Measurements from ENCODE around the gene TMEM207.

The TMEM207 gene

DNA sequence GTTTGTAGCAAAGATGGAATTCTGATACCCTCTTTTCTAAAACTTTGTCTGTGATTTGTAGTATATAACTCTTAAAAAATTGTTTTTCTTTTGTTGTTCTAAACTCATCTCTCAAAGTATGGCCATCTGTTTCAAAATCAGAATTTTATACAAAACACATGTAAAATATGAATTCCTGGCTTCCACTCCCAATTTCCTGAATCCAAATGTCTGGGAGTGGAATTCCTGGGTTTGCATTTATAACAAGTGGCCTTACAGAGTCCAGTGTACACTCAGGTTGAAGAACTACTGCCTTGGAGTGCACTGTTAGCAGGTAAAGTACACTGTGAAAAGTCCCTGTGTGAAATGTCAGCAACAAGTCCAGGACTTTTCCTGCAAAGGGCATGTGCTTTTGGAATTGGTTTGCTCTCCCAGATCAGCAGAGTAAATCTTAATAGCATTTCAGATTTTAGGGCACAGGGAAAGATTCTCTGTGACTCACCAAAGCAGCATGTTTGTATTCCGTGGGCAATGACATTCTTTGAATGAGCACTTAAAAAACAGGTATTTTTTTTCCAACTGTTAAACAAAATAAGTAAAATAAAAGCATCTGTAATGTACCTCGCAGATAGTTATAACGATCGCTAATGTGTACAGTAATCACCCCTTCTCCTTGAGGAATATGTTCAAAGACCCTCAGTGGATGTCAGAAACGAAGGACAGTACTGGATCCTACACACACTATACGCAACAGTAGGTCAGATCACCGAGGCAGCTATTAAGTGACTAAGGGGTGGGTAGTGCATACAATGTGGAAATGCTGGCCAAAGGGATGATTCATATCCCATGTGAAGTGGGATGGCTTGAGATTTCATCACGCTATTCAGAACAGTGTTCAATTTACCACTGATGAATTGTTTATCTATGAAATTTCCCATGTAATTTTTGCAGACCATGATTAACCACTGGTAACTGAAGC lies 63.7 kb downstream of the TMEM207 start:
- H3K27ac ChIP-seq (replicated peaks): no peak overlapping the region
- peak in 1 of 2 experiments; percentile 31 for DNase-seq (ENCODE audit: low read depth in 1 of 2, low spot score in 1 of 2)
- H3K27me3 ChIP-seq (ENCODE audit: insufficient read depth, poor library complexity, severe bottlenecking): no peaks in the 10 kb centered on the region
- H3K4me3 ChIP-seq (replicated peaks; ENCODE audit: insufficient read depth, low read length): no peak overlapping the region
- TF ChIP-seq CTCF (IDR thresholded peaks at IDR 0.05; ENCODE audit: insufficient read depth, low read length) (no peak), POLR2AphosphoS5 (IDR thresholded peaks at IDR 0.05; ENCODE audit: low read depth) (no peak), GABPA (IDR thresholded peaks at IDR 0.05; ENCODE audit: low read depth) (no peak), SPI1 (IDR thresholded peaks at IDR 0.05; ENCODE audit: borderline replicate concordance, low read depth) (no peak)
- TF ChIP-seq, protein P1, sequence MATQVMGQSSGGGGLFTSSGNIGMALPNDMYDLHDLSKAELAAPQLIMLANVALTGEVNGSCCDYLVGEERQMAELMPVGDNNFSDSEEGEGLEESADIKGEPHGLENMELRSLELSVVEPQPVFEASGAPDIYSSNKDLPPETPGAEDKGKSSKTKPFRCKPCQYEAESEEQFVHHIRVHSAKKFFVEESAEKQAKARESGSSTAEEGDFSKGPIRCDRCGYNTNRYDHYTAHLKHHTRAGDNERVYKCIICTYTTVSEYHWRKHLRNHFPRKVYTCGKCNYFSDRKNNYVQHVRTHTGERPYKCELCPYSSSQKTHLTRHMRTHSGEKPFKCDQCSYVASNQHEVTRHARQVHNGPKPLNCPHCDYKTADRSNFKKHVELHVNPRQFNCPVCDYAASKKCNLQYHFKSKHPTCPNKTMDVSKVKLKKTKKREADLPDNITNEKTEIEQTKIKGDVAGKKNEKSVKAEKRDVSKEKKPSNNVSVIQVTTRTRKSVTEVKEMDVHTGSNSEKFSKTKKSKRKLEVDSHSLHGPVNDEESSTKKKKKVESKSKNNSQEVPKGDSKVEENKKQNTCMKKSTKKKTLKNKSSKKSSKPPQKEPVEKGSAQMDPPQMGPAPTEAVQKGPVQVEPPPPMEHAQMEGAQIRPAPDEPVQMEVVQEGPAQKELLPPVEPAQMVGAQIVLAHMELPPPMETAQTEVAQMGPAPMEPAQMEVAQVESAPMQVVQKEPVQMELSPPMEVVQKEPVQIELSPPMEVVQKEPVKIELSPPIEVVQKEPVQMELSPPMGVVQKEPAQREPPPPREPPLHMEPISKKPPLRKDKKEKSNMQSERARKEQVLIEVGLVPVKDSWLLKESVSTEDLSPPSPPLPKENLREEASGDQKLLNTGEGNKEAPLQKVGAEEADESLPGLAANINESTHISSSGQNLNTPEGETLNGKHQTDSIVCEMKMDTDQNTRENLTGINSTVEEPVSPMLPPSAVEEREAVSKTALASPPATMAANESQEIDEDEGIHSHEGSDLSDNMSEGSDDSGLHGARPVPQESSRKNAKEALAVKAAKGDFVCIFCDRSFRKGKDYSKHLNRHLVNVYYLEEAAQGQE (IDR thresholded peaks at IDR 0.05; ENCODE audit: insufficient replicate concordance, low read depth): no peak

DNA sequence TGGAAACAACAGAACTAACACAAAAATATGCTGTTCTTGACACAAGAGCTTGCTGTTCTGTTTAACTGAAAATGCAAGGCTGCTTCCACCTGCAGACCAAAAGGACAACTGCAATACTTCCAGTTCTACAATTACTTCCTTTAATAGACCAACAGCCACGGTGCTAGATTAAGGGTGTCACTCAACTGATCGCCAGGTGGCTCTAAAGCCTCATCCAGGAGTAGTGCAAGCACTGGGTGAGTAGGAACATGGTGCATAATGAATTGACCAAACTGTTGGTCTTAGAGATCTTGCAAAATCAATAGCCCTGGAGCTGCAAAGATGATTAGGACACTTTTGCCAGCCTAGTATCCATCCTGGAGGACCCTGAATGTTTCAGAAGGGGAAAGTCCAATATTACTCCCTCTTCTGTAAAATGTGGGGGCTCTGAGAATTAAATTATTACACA lies 65.4 kb downstream of the TMEM207 start:
- TF ChIP-seq, protein P1 (IDR thresholded peaks at IDR 0.05; ENCODE audit: insufficient replicate concordance, low read depth): no peak
- TF ChIP-seq CTCF (IDR thresholded peaks at IDR 0.05; ENCODE audit: insufficient read depth, low read length): peak; percentile 71
- DNase-seq (ENCODE audit: low read depth in 1 of 2, low spot score in 1 of 2): peak; percentile 24 to 78
- H3K4me3 ChIP-seq (replicated peaks; ENCODE audit: insufficient read depth, low read length): no peak overlapping the region
- no peak overlapping the region for H3K27ac ChIP-seq (replicated peaks)
- no peaks in the 10 kb centered on the region for H3K27me3 ChIP-seq (ENCODE audit: insufficient read depth, poor library complexity, severe bottlenecking)

GRCh38 chr3:190382082-190382481 lies 67.6 kb downstream of the TMEM207 start:
- TF ChIP-seq CTCF (IDR thresholded peaks at IDR 0.05; ENCODE audit: insufficient read depth, low read length) (no peak), SPI1 (IDR thresholded peaks at IDR 0.05; ENCODE audit: borderline replicate concordance, low read depth) (no peak), GABPA (IDR thresholded peaks at IDR 0.05; ENCODE audit: low read depth) (no peak), POLR2AphosphoS5 (IDR thresholded peaks at IDR 0.05; ENCODE audit: low read depth) (no peak)
- TF ChIP-seq, protein P1 (IDR thresholded peaks at IDR 0.05; ENCODE audit: insufficient replicate concordance, low read depth): no peak
- Histone ChIP-seq H3K27me3 (ENCODE audit: insufficient read depth, poor library complexity, severe bottlenecking) (no peaks in the 10 kb centered on the region), H3K4me3 (replicated peaks; ENCODE audit: insufficient read depth, low read length) (no peak overlapping the region), H3K27ac (replicated peaks) (no peak overlapping the region)
- DNase-seq (ENCODE audit: low read depth in 1 of 2, low spot score in 1 of 2): no peak
